ENCODE measurements around the gene SLC23A2.

DNA sequence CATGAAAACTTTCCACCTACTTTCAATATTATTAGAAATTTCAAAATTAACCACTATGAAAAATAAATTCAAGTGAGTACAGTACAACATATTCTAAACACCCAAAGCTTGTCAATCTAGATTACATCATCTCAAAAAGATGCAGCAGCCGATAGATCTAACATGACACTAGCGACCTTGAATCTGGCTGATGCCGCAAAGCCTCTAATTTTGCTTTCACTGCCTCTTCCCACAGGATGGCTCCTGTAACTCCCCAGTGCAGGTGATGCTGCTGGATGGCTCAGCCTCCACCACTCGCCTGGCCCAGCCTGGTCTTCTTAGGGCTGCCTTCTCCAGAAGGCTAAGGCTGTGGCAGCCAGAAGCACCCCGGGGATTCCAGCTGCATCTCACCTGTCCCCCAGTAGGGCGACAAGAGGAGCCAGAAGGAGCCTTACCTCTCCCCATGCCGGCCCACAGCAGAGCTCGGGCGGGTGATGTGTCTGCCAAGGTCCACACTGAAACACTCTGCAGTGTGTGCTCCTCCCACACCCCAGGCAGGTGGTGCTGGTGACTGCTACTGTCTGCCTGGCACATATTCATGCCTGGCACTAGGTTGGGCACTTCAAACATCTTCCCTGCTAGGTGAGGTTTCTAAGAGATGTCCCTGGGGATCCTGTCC lies 82.1 kb downstream of the SLC23A2 start:
- TF ChIP-seq, protein P1, sequence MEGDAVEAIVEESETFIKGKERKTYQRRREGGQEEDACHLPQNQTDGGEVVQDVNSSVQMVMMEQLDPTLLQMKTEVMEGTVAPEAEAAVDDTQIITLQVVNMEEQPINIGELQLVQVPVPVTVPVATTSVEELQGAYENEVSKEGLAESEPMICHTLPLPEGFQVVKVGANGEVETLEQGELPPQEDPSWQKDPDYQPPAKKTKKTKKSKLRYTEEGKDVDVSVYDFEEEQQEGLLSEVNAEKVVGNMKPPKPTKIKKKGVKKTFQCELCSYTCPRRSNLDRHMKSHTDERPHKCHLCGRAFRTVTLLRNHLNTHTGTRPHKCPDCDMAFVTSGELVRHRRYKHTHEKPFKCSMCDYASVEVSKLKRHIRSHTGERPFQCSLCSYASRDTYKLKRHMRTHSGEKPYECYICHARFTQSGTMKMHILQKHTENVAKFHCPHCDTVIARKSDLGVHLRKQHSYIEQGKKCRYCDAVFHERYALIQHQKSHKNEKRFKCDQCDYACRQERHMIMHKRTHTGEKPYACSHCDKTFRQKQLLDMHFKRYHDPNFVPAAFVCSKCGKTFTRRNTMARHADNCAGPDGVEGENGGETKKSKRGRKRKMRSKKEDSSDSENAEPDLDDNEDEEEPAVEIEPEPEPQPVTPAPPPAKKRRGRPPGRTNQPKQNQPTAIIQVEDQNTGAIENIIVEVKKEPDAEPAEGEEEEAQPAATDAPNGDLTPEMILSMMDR (IDR thresholded peaks at IDR 0.05 in 4 of 5, conservative IDR thresholded peaks at IDR 0.05 in 1 of 5): no peak
- no peak for TF ChIP-seq POLR2A (IDR thresholded peaks at IDR 0.05)
